ENCODE results near the gene ABR.
"Not testable (repeated sequence)": the region's sequence is repeated elsewhere in the genome, so short reads cannot be mapped to it uniquely, and the experiment has no call there.

ABR gene

GRCh38 chr17:1076982-1077302 is 102.8 kb downstream of the ABR start:
- Histone ChIP-seq H3K4me3 (ENCODE audit: low read length) (no peak overlapping the region), H2AFZ (ENCODE audit: low read depth, low read length) (no peak overlapping the region), H3K4me1 (ENCODE audit: insufficient read depth, low read length) (no peaks in the 10 kb centered on the region), H3K36me3 (ENCODE audit: insufficient read depth, low read length) (peaks cover 20% of the 10 kb centered on the region), H3K27me3 (ENCODE audit: insufficient read depth, low read length) (no peaks in the 10 kb centered on the region), H3K9me3 (ENCODE audit: low read length) (no peaks in the 10 kb centered on the region)

GRCh38 chr17:1076299-1076981 is 103.3 kb downstream of the ABR start:
- Histone ChIP-seq H2AFZ (ENCODE audit: low read depth, low read length) (no peak overlapping the region), H3K27me3 (ENCODE audit: insufficient read depth, low read length) (no peaks in the 10 kb centered on the region), H3K4me3 (ENCODE audit: low read length) (no peak overlapping the region), H3K4me1 (ENCODE audit: insufficient read depth, low read length) (no peaks in the 10 kb centered on the region), H3K9me3 (ENCODE audit: low read length) (no peaks in the 10 kb centered on the region), H3K36me3 (ENCODE audit: insufficient read depth, low read length) (peaks cover 23% of the 10 kb centered on the region)

GRCh38 chr17:1074886-1075605 is 104.7 kb downstream of the ABR start:
- Histone ChIP-seq H2AFZ (ENCODE audit: low read depth, low read length) (no peak overlapping the region), H3K4me3 (ENCODE audit: low read length) (no peak overlapping the region), H3K27me3 (ENCODE audit: insufficient read depth, low read length) (no peaks in the 10 kb centered on the region), H3K9me3 (ENCODE audit: low read length) (no peaks in the 10 kb centered on the region), H3K4me1 (ENCODE audit: insufficient read depth, low read length) (no peaks in the 10 kb centered on the region), H3K36me3 (ENCODE audit: insufficient read depth, low read length) (peaks cover 29% of the 10 kb centered on the region)

- not testable (repeated sequence) for H2AFZ ChIP-seq (ENCODE audit: low read depth, low read length); H3K27me3 ChIP-seq (ENCODE audit: insufficient read depth, low read length); H3K4me1 ChIP-seq (ENCODE audit: insufficient read depth, low read length); H3K9me3 ChIP-seq (ENCODE audit: low read length); H3K4me3 ChIP-seq (ENCODE audit: low read length)
- peaks cover 26% of the 10 kb centered on the region for H3K36me3 ChIP-seq (ENCODE audit: insufficient read depth, low read length)
These were observed 105.7 kb downstream of the ABR start for GRCh38 chr17:1073963-1074625.

GRCh38 chr17:1073241-1073962 is 106.4 kb downstream of the ABR start:
- Histone ChIP-seq H3K36me3 (ENCODE audit: insufficient read depth, low read length) (peaks cover 30% of the 10 kb centered on the region), H3K9me3 (ENCODE audit: low read length) (peaks cover under 1% of the 10 kb centered on the region), H3K4me1 (ENCODE audit: insufficient read depth, low read length) (no peaks in the 10 kb centered on the region), H3K27me3 (ENCODE audit: insufficient read depth, low read length) (no peaks in the 10 kb centered on the region), H3K4me3 (ENCODE audit: low read length) (no peak overlapping the region), H2AFZ (ENCODE audit: low read depth, low read length) (no peak overlapping the region)

- Histone ChIP-seq H3K9me3 (ENCODE audit: low read length) (peaks cover 5% of the 10 kb centered on the region), H2AFZ (ENCODE audit: low read depth, low read length) (no peak overlapping the region), H3K4me1 (ENCODE audit: insufficient read depth, low read length) (no peaks in the 10 kb centered on the region), H3K36me3 (ENCODE audit: insufficient read depth, low read length) (peaks cover 30% of the 10 kb centered on the region), H3K27me3 (ENCODE audit: insufficient read depth, low read length) (no peaks in the 10 kb centered on the region), H3K4me3 (ENCODE audit: low read length) (no peak overlapping the region)
These were observed 107.2 kb downstream of the ABR start for GRCh38 chr17:1072551-1072961.

- H3K36me3 ChIP-seq (ENCODE audit: insufficient read depth, low read length): peaks cover 38% of the 10 kb centered on the region
- no peaks in the 10 kb centered on the region for H3K4me1 ChIP-seq (ENCODE audit: insufficient read depth, low read length)
- H3K27me3 ChIP-seq (ENCODE audit: insufficient read depth, low read length): no peaks in the 10 kb centered on the region
- peaks cover 16% of the 10 kb centered on the region for H3K9me3 ChIP-seq (ENCODE audit: low read length)
- no peak overlapping the region for H2AFZ ChIP-seq (ENCODE audit: low read depth, low read length)
- H3K4me3 ChIP-seq (ENCODE audit: low read length): no peak overlapping the region
These were observed 108.5 kb downstream of the ABR start for GRCh38 chr17:1071103-1071825.

- peaks cover 19% of the 10 kb centered on the region for H3K9me3 ChIP-seq (ENCODE audit: low read length)
- peaks cover 38% of the 10 kb centered on the region for H3K36me3 ChIP-seq (ENCODE audit: insufficient read depth, low read length)
- H3K4me1 ChIP-seq (ENCODE audit: insufficient read depth, low read length): no peaks in the 10 kb centered on the region
- no peak overlapping the region for H2AFZ ChIP-seq (ENCODE audit: low read depth, low read length)
- H3K4me3 ChIP-seq (ENCODE audit: low read length): no peak overlapping the region
- no peaks in the 10 kb centered on the region for H3K27me3 ChIP-seq (ENCODE audit: insufficient read depth, low read length)
These were observed 109.4 kb downstream of the ABR start for GRCh38 chr17:1070411-1070810.

- Histone ChIP-seq H3K4me3 (ENCODE audit: low read length) (no peak overlapping the region), H3K4me1 (ENCODE audit: insufficient read depth, low read length) (no peaks in the 10 kb centered on the region), H3K36me3 (ENCODE audit: insufficient read depth, low read length) (peaks cover 38% of the 10 kb centered on the region), H3K27me3 (ENCODE audit: insufficient read depth, low read length) (no peaks in the 10 kb centered on the region), H3K9me3 (ENCODE audit: low read length) (peaks cover 20% of the 10 kb centered on the region), H2AFZ (ENCODE audit: low read depth, low read length) (no peak overlapping the region)
These were observed 109.9 kb downstream of the ABR start for GRCh38 chr17:1069847-1070246.

GRCh38 chr17:1068356-1068755 is 111.4 kb downstream of the ABR start:
- Histone ChIP-seq H3K36me3 (ENCODE audit: insufficient read depth, low read length) (peaks cover 36% of the 10 kb centered on the region), H3K4me3 (ENCODE audit: low read length) (no peak overlapping the region), H2AFZ (ENCODE audit: low read depth, low read length) (no peak overlapping the region), H3K4me1 (ENCODE audit: insufficient read depth, low read length) (no peaks in the 10 kb centered on the region), H3K9me3 (ENCODE audit: low read length) (peaks cover 20% of the 10 kb centered on the region), H3K27me3 (ENCODE audit: insufficient read depth, low read length) (no peaks in the 10 kb centered on the region)

- Histone ChIP-seq H3K4me1 (ENCODE audit: insufficient read depth, low read length) (no peaks in the 10 kb centered on the region), H3K9me3 (ENCODE audit: low read length) (peaks cover 23% of the 10 kb centered on the region), H2AFZ (ENCODE audit: low read depth, low read length) (no peak overlapping the region), H3K4me3 (ENCODE audit: low read length) (no peak overlapping the region), H3K27me3 (ENCODE audit: insufficient read depth, low read length) (no peaks in the 10 kb centered on the region), H3K36me3 (ENCODE audit: insufficient read depth, low read length) (peaks cover 36% of the 10 kb centered on the region)
These were observed 112.4 kb downstream of the ABR start for GRCh38 chr17:1067282-1067956.

GRCh38 chr17:1065416-1065815 is 114.4 kb downstream of the ABR start:
- not testable (repeated sequence) for H3K27me3 ChIP-seq (ENCODE audit: insufficient read depth, low read length); H2AFZ ChIP-seq (ENCODE audit: low read depth, low read length); H3K4me3 ChIP-seq (ENCODE audit: low read length); H3K4me1 ChIP-seq (ENCODE audit: insufficient read depth, low read length)
- H3K36me3 ChIP-seq (ENCODE audit: insufficient read depth, low read length): peaks cover 34% of the 10 kb centered on the region
- H3K9me3 ChIP-seq (ENCODE audit: low read length): peaks cover 23% of the 10 kb centered on the region
